Rectal smooth muscle tissue (tissue), 1 donor: ENCODE data around the gene IGF2.

Source experiments
- H3K27ac ChIP-seq: one replicate; pipeline ENCODE4 v1.7.0; 2013; ENCODE audit warnings: low read depth, low read length, inconsistent platforms
- H3K27me3 ChIP-seq: one replicate; pipeline ENCODE4 v1.7.0; 2013; ENCODE audit warnings: low read length; ENCODE audit not compliant: control insufficient read depth, insufficient read depth
- H3K36me3 ChIP-seq: one replicate; pipeline ENCODE4 v1.7.0; 2013; ENCODE audit warnings: low read length; ENCODE audit not compliant: control insufficient read depth, insufficient read depth
- H3K4me1 ChIP-seq: one replicate; pipeline ENCODE4 v1.7.0; 2013; ENCODE audit warnings: low read length; ENCODE audit not compliant: control insufficient read depth, insufficient read depth
- H3K4me3 ChIP-seq: one replicate; pipeline ENCODE4 v1.7.0; 2013; ENCODE audit warnings: low read length
- H3K9ac ChIP-seq: one replicate; pipeline ENCODE4 v1.7.0; 2013; ENCODE audit warnings: low read length

Gene IGF2

GRCh38 chr11:2104524-2105440 is 34.4 kb downstream of the IGF2 start:
- no peak overlapping the region for H3K9ac ChIP-seq
- no peak overlapping the region for H3K27ac ChIP-seq
- H3K4me1 ChIP-seq: no peaks in the 10 kb centered on the region
- H3K27me3 ChIP-seq: no peaks in the 10 kb centered on the region
- no peak overlapping the region for H3K4me3 ChIP-seq
- no peaks in the 10 kb centered on the region for H3K36me3 ChIP-seq

GRCh38 chr11:2103668-2104523 is 35.3 kb downstream of the IGF2 start:
- Histone ChIP-seq H3K36me3 (no peaks in the 10 kb centered on the region), H3K27me3 (no peaks in the 10 kb centered on the region), H3K27ac (no peak overlapping the region), H3K4me1 (no peaks in the 10 kb centered on the region), H3K4me3 (no peak overlapping the region), H3K9ac (no peak overlapping the region)

GRCh38 chr11:2102883-2103213 is 36.3 kb downstream of the IGF2 start:
- H3K4me1 ChIP-seq: no peaks in the 10 kb centered on the region
- H3K9ac ChIP-seq: no peak overlapping the region
- no peaks in the 10 kb centered on the region for H3K27me3 ChIP-seq
- H3K27ac ChIP-seq: no peak overlapping the region
- no peaks in the 10 kb centered on the region for H3K36me3 ChIP-seq
- no peak overlapping the region for H3K4me3 ChIP-seq

GRCh38 chr11:2102132-2102882 is 36.9 kb downstream of the IGF2 start:
- Histone ChIP-seq H3K36me3 (no peaks in the 10 kb centered on the region), H3K4me1 (no peaks in the 10 kb centered on the region), H3K27me3 (no peaks in the 10 kb centered on the region), H3K4me3 (no peak overlapping the region), H3K27ac (no peak overlapping the region), H3K9ac (no peak overlapping the region)

GRCh38 chr11:2101171-2101675 is 38.0 kb downstream of the IGF2 start:
- Histone ChIP-seq H3K36me3 (no peaks in the 10 kb centered on the region), H3K27ac (no peak overlapping the region), H3K4me1 (no peaks in the 10 kb centered on the region), H3K4me3 (no peak overlapping the region), H3K27me3 (no peaks in the 10 kb centered on the region), H3K9ac (no peak overlapping the region)

- Histone ChIP-seq H3K36me3 (no peaks in the 10 kb centered on the region), H3K27me3 (no peaks in the 10 kb centered on the region), H3K4me1 (no peaks in the 10 kb centered on the region), H3K4me3 (no peak overlapping the region), H3K27ac (no peak overlapping the region), H3K9ac (no peak overlapping the region)
Measured at GRCh38 chr11:2100361-2101170, 38.6 kb downstream of the IGF2 start.

- no peak overlapping the region for H3K27ac ChIP-seq
- no peak overlapping the region for H3K9ac ChIP-seq
- no peaks in the 10 kb centered on the region for H3K4me1 ChIP-seq
- no peaks in the 10 kb centered on the region for H3K36me3 ChIP-seq
- H3K27me3 ChIP-seq: no peaks in the 10 kb centered on the region
- H3K4me3 ChIP-seq: no peak overlapping the region
Measured at GRCh38 chr11:2099516-2100349, 39.5 kb downstream of the IGF2 start.

GRCh38 chr11:2098691-2099515 is 40.3 kb downstream of the IGF2 start:
- no peaks in the 10 kb centered on the region for H3K27me3 ChIP-seq
- no peaks in the 10 kb centered on the region for H3K36me3 ChIP-seq
- no peak overlapping the region for H3K27ac ChIP-seq
- H3K9ac ChIP-seq: no peak overlapping the region
- no peaks in the 10 kb centered on the region for H3K4me1 ChIP-seq
- H3K4me3 ChIP-seq: no peak overlapping the region

- Histone ChIP-seq H3K27ac (no peak overlapping the region), H3K4me1 (no peaks in the 10 kb centered on the region), H3K9ac (no peak overlapping the region), H3K4me3 (no peak overlapping the region), H3K27me3 (no peaks in the 10 kb centered on the region), H3K36me3 (no peaks in the 10 kb centered on the region)
Measured at GRCh38 chr11:2097998-2098690, 41.0 kb downstream of the IGF2 start.

GRCh38 chr11:2097356-2097997 is 41.7 kb downstream of the IGF2 start:
- no peak overlapping the region for H3K27ac ChIP-seq
- H3K9ac ChIP-seq: no peak overlapping the region
- no peaks in the 10 kb centered on the region for H3K27me3 ChIP-seq
- no peak overlapping the region for H3K4me3 ChIP-seq
- H3K4me1 ChIP-seq: no peaks in the 10 kb centered on the region
- H3K36me3 ChIP-seq: no peaks in the 10 kb centered on the region
